ENCODE results near the gene CAPN7. TPM values are rescaled to one million over a fixed set of nuclear protein-coding genes. Genes with fewer than 3 reads are reported as not detected.

CAPN7 gene
- polyA plus RNA-seq, 3 donors, result 11.7 to 20.8 (median 14.7) TPM

- H4K20me1 ChIP-seq (ENCODE audit: insufficient read depth, low read length), result peaks cover 64% of the 10 kb centered on the region
- no peak for DNase-seq
- H3K4me2 ChIP-seq (replicated peaks; ENCODE audit: extremely low read depth, low read length, poor library complexity, severe bottlenecking), result no peak overlapping the region
- Mint-ChIP-seq H3K9me3 (no peaks in the 10 kb centered on the region), H3K4me1 (no peaks in the 10 kb centered on the region), H3K36me3 (peaks cover 83 to 84% of the 10 kb centered on the region in 2 donors), H3K27ac (peak overlapping the region in 2 of 7 donors; percentile 8 to 64), H3K27me3 (ENCODE audit: low read depth in 3 of 3) (peaks cover 0 to 7% (median 2%) of the 10 kb centered on the region in 3 donors), H3K4me3 (no peak overlapping the region)
- H3K9me3 ChIP-seq (replicated peaks in 1 of 2; ENCODE audit: control insufficient read depth in 1 of 2, insufficient read depth in 1 of 2, low read length in 2 of 2), result no peaks in the 10 kb centered on the region
- no peak overlapping the region for H3K4me3 ChIP-seq (replicated peaks in 1 of 3; ENCODE audit: low read depth in 2 of 3, low read length in 3 of 3)
- 97% methylated on average over 7 of the region's 7 CpGs for WGBS (ENCODE audit: insufficient coverage)
- H2AFZ ChIP-seq (ENCODE audit: insufficient read depth, low read depth, low read length, poor library complexity, severe bottlenecking), result no peak overlapping the region
- H3K4me1 ChIP-seq (ENCODE audit: control insufficient read depth in 1 of 2, insufficient read depth in 2 of 2, low read length in 2 of 2), result no peaks in the 10 kb centered on the region
- intact Hi-C loops (cut with micrococcal nuclease), result no loop called here
- H3K27ac ChIP-seq (ENCODE audit: low read depth in 1 of 2, low read length in 2 of 2), result no peak overlapping the region
- H3K79me2 ChIP-seq (ENCODE audit: insufficient read depth, low read length), result no peaks in the 10 kb centered on the region
- no peak for TF ChIP-seq CTCF (IDR thresholded peaks at IDR 0.05)
- no peaks in the 10 kb centered on the region for H3K27me3 ChIP-seq (ENCODE audit: control insufficient read depth in 2 of 2, insufficient read depth in 2 of 2, low read length in 2 of 2)
- no peak overlapping the region for H3K9ac ChIP-seq (ENCODE audit: insufficient read depth, low read length, poor library complexity, severe bottlenecking)
- peaks cover 83 to 84% of the 10 kb centered on the region in 2 donors for H3K36me3 ChIP-seq (replicated peaks in 1 of 2; ENCODE audit: control insufficient read depth in 1 of 2, insufficient read depth in 2 of 2, low read length in 2 of 2)
Measured at GRCh38 chr3:15258720-15259119, 52.7 kb downstream of the CAPN7 start.

- no peak overlapping the region for H2AFZ ChIP-seq (ENCODE audit: insufficient read depth, low read depth, low read length, poor library complexity, severe bottlenecking)
- H3K27me3 ChIP-seq (ENCODE audit: control insufficient read depth in 2 of 2, insufficient read depth in 2 of 2, low read length in 2 of 2), result no peaks in the 10 kb centered on the region
- Mint-ChIP-seq H3K9me3 (no peaks in the 10 kb centered on the region), H3K27ac (peak overlapping the region in 1 of 7 donors; percentile 33), H3K4me3 (no peak overlapping the region), H3K36me3 (peaks cover 78 to 81% of the 10 kb centered on the region in 2 donors), H3K27me3 (ENCODE audit: low read depth in 3 of 3) (peaks cover 0 to 7% (median 2%) of the 10 kb centered on the region in 3 donors), H3K4me1 (no peaks in the 10 kb centered on the region)
- no peaks in the 10 kb centered on the region for H3K9me3 ChIP-seq (replicated peaks in 1 of 2; ENCODE audit: control insufficient read depth in 1 of 2, insufficient read depth in 1 of 2, low read length in 2 of 2)
- H3K4me3 ChIP-seq (replicated peaks in 1 of 3; ENCODE audit: low read depth in 2 of 3, low read length in 3 of 3), result no peak overlapping the region
- no peaks in the 10 kb centered on the region for H3K4me1 ChIP-seq (ENCODE audit: control insufficient read depth in 1 of 2, insufficient read depth in 2 of 2, low read length in 2 of 2)
- no peaks in the 10 kb centered on the region for H3K79me2 ChIP-seq (ENCODE audit: insufficient read depth, low read length)
- no peak overlapping the region for H3K9ac ChIP-seq (ENCODE audit: insufficient read depth, low read length, poor library complexity, severe bottlenecking)
- H4K20me1 ChIP-seq (ENCODE audit: insufficient read depth, low read length), result peaks cover 73% of the 10 kb centered on the region
- TF ChIP-seq CTCF (IDR thresholded peaks at IDR 0.05), result no peak
- H3K36me3 ChIP-seq (replicated peaks in 1 of 2; ENCODE audit: control insufficient read depth in 1 of 2, insufficient read depth in 2 of 2, low read length in 2 of 2), result peaks cover 66 to 77% of the 10 kb centered on the region in 2 donors
- no peak for DNase-seq
- intact Hi-C loops (cut with micrococcal nuclease), result loop anchor here in 1 of 2 donors (10.0 kb wide), 1 partner anchor 294 kb away; no protein-coding TSS in a partner anchor
- 95% methylated on average over 2 of the region's 4 CpGs for WGBS (ENCODE audit: insufficient coverage)
- no peak overlapping the region for H3K4me2 ChIP-seq (replicated peaks; ENCODE audit: extremely low read depth, low read length, poor library complexity, severe bottlenecking)
- H3K27ac ChIP-seq (ENCODE audit: low read depth in 1 of 2, low read length in 2 of 2), result no peak overlapping the region
Measured at GRCh38 chr3:15260531-15260930, 54.5 kb downstream of the CAPN7 start.
